Activated effector memory CD4-positive, alpha-beta T cell treated with anti-CD3 and anti-CD28 coated beads, Interleukin-2, amount 50 U/mL, for 16 hours (primary cell): ENCODE data around the gene GYPA.
"Not testable (repeated sequence)": the region's sequence is repeated elsewhere in the genome, so short reads cannot be mapped to it uniquely, and the experiment has no call there.

ENCODE experiments used
- DNase-seq: peaks from one replicate; pipeline ENCODE4 v3.0.0-alpha.2; 2020

Gene GYPA

GRCh38 chr4:144128709-144129320 lies 11.7 kb downstream of the GYPA start:
- not testable (repeated sequence) for DNase-seq

- not testable (repeated sequence) for DNase-seq
Observed at GRCh38 chr4:144125109-144125508, 15.4 kb downstream of the GYPA start.

- not testable (repeated sequence) for DNase-seq
Observed at GRCh38 chr4:144123982-144124635, 16.4 kb downstream of the GYPA start.

- not testable (repeated sequence) for DNase-seq
Observed at GRCh38 chr4:144123269-144123668, 17.2 kb downstream of the GYPA start.

- not testable (repeated sequence) for DNase-seq
Observed at GRCh38 chr4:144119752-144120151, 20.8 kb downstream of the GYPA start.

GRCh38 chr4:144115519-144115918 lies 25.0 kb downstream of the GYPA start:
- no peak for DNase-seq

- no peak for DNase-seq
Observed at GRCh38 chr4:144113546-144113945, 27.0 kb downstream of the GYPA start.

- no peak for DNase-seq
Observed at GRCh38 chr4:144104509-144105130, 35.9 kb downstream of the GYPA start.

- not testable (repeated sequence) for DNase-seq
Observed at GRCh38 chr4:144097776-144098175, 42.7 kb downstream of the GYPA start.

- DNase-seq = not testable (repeated sequence)
Observed at GRCh38 chr4:144093995-144094394, 46.5 kb downstream of the GYPA start.

GRCh38 chr4:144091181-144091580 lies 49.3 kb downstream of the GYPA start:
- DNase-seq = not testable (repeated sequence)

GRCh38 chr4:144090744-144091143 lies 49.8 kb downstream of the GYPA start:
- no peak for DNase-seq

- DNase-seq = not testable (repeated sequence)
Observed at GRCh38 chr4:144082053-144082452, 58.5 kb downstream of the GYPA start.

- DNase-seq = not testable (repeated sequence)
Observed at GRCh38 chr4:144080135-144080534, 60.4 kb downstream of the GYPA start.

GRCh38 chr4:144078746-144079145 lies 61.8 kb downstream of the GYPA start:
- DNase-seq = not testable (repeated sequence)

GRCh38 chr4:144061556-144061955 lies 79.0 kb downstream of the GYPA start:
- DNase-seq = not testable (repeated sequence)

GRCh38 chr4:144060234-144060859 lies 80.2 kb downstream of the GYPA start:
- not testable (repeated sequence) for DNase-seq
